HCT116 (cell line): Measurements from ENCODE around the gene ABCA6. TPM values are rescaled to one million over a fixed set of nuclear protein-coding genes. Genes with fewer than 3 reads are reported as not detected.

Experiments used
- ATAC-seq: fragments of 200-7000 bp; cut with Tn5 transposase; 2 replicates; pipeline ENCODE4 v1.9.1; 2020; ENCODE audit warnings: mild to moderate bottlenecking, moderate library complexity
- BruUV-seq: library from RNA; stranded (reverse); fragments of 400-500 nt; replicated peaks from 2 replicates; lab custom pipeline; 2021; lab: Mats Ljungman, UMichigan
- CTCF ChIA-PET: fragments of 300-600 bp; sonication (Branson Sonifier 250); formaldehyde crosslinking; loops from one replicate; lab custom pipeline; 2021; ENCODE audit warnings: antibody characterized with exemption; lab: Charles Lee
- POLR2A ChIA-PET: fragments of 300-600, 350-600 bp; sonication (Branson Sonifier 250); formaldehyde crosslinking; loops from one replicate; lab custom pipeline; 2021; ENCODE audit warnings: antibody characterized with exemption; lab: Charles Lee
- RAD21 ChIA-PET, 2 experiments: fragments of 300-600 bp; sonication (Branson Sonifier 250); formaldehyde crosslinking; loops; one replicate each; lab custom pipeline; 2023; ENCODE audit warnings: low total read pairs in 2 of 2; ENCODE audit not compliant: uncharacterized antibody in 2 of 2, unreplicated experiment in 2 of 2, low non-redundant PET in 1 of 2; lab: Charles Lee
- DNase-seq: peaks from one replicate; pipeline ENCODE4 v3.0.0-alpha.2; 2010; ENCODE audit warnings: low read depth, low spot score
- H2AFZ ChIP-seq: fragments of 200-600 bp; shearing (Covaris generic), sonication (generic); 2 replicates; pipeline ENCODE4 v1.6.1; 2017; ENCODE audit warnings: low read depth, mixed run types, mixed read lengths, antibody characterized with exemption, low read length; ENCODE audit not compliant: poor library complexity, severe bottlenecking
- H3K27ac ChIP-seq: 2 replicates; pipeline ENCODE4 v1.5.1; 2012; ENCODE audit warnings: low read depth, low read length
- H3K27me3 ChIP-seq: fragments of 200-600 bp; sonication (generic); 2 replicates; pipeline ENCODE4 v1.6.1; 2016; ENCODE audit warnings: mixed run types, low read length, mixed read lengths; ENCODE audit not compliant: insufficient read depth
- H3K36me3 ChIP-seq, 2 experiments: fragments of 200-500 bp in 1 of 2; fragments of 200-600 bp in 1 of 2; sonication (Bioruptor generic) in 1 of 2; sonication (generic) in 1 of 2; 2 replicates each; pipeline versions ENCODE4 v1.5.1 to v1.6.1; 2014 to 2016; ENCODE audit warnings: low read length in 2 of 2, inconsistent platforms in 1 of 2, mixed read lengths in 1 of 2, mixed run types in 1 of 2; ENCODE audit not compliant: insufficient read depth in 2 of 2, control insufficient read depth in 1 of 2
- H3K4me1 ChIP-seq, 2 experiments: fragments of 200-600 bp in 1 of 2; sonication (generic) in 1 of 2; 2 replicates each; pipeline versions ENCODE4 v1.5.1 to v1.6.1; 2012 to 2017; ENCODE audit warnings: low read length in 2 of 2, inconsistent platforms in 1 of 2, mild to moderate bottlenecking in 1 of 2, mixed read lengths in 1 of 2, mixed run types in 1 of 2, moderate library complexity in 1 of 2; ENCODE audit not compliant: insufficient read depth in 2 of 2, control insufficient read depth in 1 of 2
- H3K4me2 ChIP-seq: fragments of 200-600 bp; sonication (generic); 2 replicates; pipeline ENCODE4 v1.6.1; 2017; ENCODE audit warnings: mixed run types, low read length, mixed read lengths
- H3K4me3 ChIP-seq, 2 experiments: fragments of 200-600 bp in 1 of 2; sonication (generic) in 1 of 2; replicated peaks in 1 of 2; 2 replicates each; pipeline ENCODE4 v1.5.1; 2011 to 2016; ENCODE audit warnings: low read length in 2 of 2, control low read depth in 1 of 2, low read depth in 1 of 2, mild to moderate bottlenecking in 1 of 2, mixed read lengths in 1 of 2, mixed run types in 1 of 2
- H3K79me2 ChIP-seq: fragments of 200-600 bp; sonication (generic); 2 replicates; pipeline ENCODE4 v1.6.1; 2017; ENCODE audit warnings: mild to moderate bottlenecking, mixed run types, low read length, moderate library complexity, mixed read lengths; ENCODE audit not compliant: insufficient read depth
- H3K9ac ChIP-seq: fragments of 200-600 bp; sonication (generic); 2 replicates; pipeline ENCODE4 v1.6.1; 2016; ENCODE audit warnings: low read length, mixed read lengths
- H3K9me2 ChIP-seq: fragments of 200-600 bp; sonication (generic), shearing (Covaris generic); 2 replicates; pipeline ENCODE4 v1.6.1; 2017; ENCODE audit warnings: mixed run types, mild to moderate bottlenecking, moderate library complexity; ENCODE audit not compliant: insufficient read depth
- H3K9me3 ChIP-seq, 2 experiments: fragments of 200-500 bp in 1 of 2; fragments of 200-600 bp in 1 of 2; sonication (Bioruptor generic) in 1 of 2; sonication (generic) in 1 of 2; 2 replicates each; pipeline ENCODE4 v1.6.1; 2014 to 2017; ENCODE audit warnings: low read length in 2 of 2, mixed read lengths in 2 of 2, inconsistent platforms in 1 of 2, low read depth in 1 of 2, mild to moderate bottlenecking in 1 of 2, mixed run types in 1 of 2, moderate library complexity in 1 of 2; ENCODE audit not compliant: control insufficient read depth in 1 of 2, insufficient read depth in 1 of 2
- H4K20me1 ChIP-seq: fragments of 200-600 bp; sonication (generic), shearing (Covaris generic); 2 replicates; pipeline ENCODE4 v1.6.1; 2017; ENCODE audit warnings: mixed run types, mild to moderate bottlenecking, moderate library complexity; ENCODE audit not compliant: insufficient read depth
- CEBPB ChIP-seq: IDR thresholded peaks from 2 replicates; pipeline ENCODE4 v1.6.1; 2012; ENCODE audit warnings: low read depth
- JUND ChIP-seq: IDR thresholded peaks from 2 replicates; pipeline ENCODE4 v1.6.1; 2012
- RAD21 ChIP-seq: IDR thresholded peaks from 2 replicates; pipeline ENCODE4 v1.6.1; 2012; ENCODE audit warnings: low read depth, mild to moderate bottlenecking
- SRF ChIP-seq: IDR thresholded peaks from 2 replicates; pipeline ENCODE4 v1.6.1; 2012; ENCODE audit warnings: low read depth
- intact Hi-C: fragments of 100-400 bp; cut with micrococcal nuclease; formaldehyde crosslinking; loops from 2 replicates; pipeline ENCODE4 v1.10.0; 2022
- total RNA-seq: library from RNA; stranded (reverse); gene quantifications from one replicate; pipeline ENCODE4 v1.2.1, GENCODE V29; 2021; ENCODE audit not compliant: unreplicated experiment
- TF ChIP-seq, protein P1 (sequence below): IDR thresholded peaks from 2 replicates; pipeline ENCODE4 v1.6.1; 2011; ENCODE audit warnings: mild to moderate bottlenecking, low read length, moderate library complexity; ENCODE audit not compliant: insufficient replicate concordance; ENCODE audit errors: extremely low read depth
- TF ChIP-seq, protein P2 (sequence below): IDR thresholded peaks from 2 replicates; pipeline ENCODE4 v1.6.1; 2012; ENCODE audit warnings: low read depth

Gene ABCA6
- total RNA-seq, 1 experiment from 2014 or later = 0.44 TPM

GRCh38 chr17:69046121-69046807, 95.4 kb downstream of the ABCA6 start:
- H3K27ac ChIP-seq = no peak overlapping the region

GRCh38 chr17:69045646-69046045, 96.0 kb downstream of the ABCA6 start:
- H2AFZ ChIP-seq = no peak overlapping the region
- no peaks in the 10 kb centered on the region for H3K27me3 ChIP-seq
- H3K36me3 ChIP-seq = no peaks in the 10 kb centered on the region
- TF ChIP-seq, protein P1, sequence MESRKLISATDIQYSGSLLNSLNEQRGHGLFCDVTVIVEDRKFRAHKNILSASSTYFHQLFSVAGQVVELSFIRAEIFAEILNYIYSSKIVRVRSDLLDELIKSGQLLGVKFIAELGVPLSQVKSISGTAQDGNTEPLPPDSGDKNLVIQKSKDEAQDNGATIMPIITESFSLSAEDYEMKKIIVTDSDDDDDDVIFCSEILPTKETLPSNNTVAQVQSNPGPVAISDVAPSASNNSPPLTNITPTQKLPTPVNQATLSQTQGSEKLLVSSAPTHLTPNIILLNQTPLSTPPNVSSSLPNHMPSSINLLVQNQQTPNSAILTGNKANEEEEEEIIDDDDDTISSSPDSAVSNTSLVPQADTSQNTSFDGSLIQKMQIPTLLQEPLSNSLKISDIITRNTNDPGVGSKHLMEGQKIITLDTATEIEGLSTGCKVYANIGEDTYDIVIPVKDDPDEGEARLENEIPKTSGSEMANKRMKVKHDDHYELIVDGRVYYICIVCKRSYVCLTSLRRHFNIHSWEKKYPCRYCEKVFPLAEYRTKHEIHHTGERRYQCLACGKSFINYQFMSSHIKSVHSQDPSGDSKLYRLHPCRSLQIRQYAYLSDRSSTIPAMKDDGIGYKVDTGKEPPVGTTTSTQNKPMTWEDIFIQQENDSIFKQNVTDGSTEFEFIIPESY = no peak
- TF ChIP-seq RAD21 = no peak
- no peak for TF ChIP-seq JUND
- no peak for TF ChIP-seq SRF
- TF ChIP-seq CEBPB = no peak
- CTCF ChIA-PET = no interaction called here
- H3K27ac ChIP-seq = no peak overlapping the region
- no peaks in the 10 kb centered on the region for H3K9me3 ChIP-seq
- H3K4me3 ChIP-seq = no peak overlapping the region
- intact Hi-C loops = no loop called here
- no peaks in the 10 kb centered on the region for H3K79me2 ChIP-seq
- no peak overlapping the region for H3K4me2 ChIP-seq
- DNase-seq (no peak), ATAC-seq (no peak)
- no peaks in the 10 kb centered on the region for H4K20me1 ChIP-seq
- H3K9me2 ChIP-seq = no peaks in the 10 kb centered on the region
- peaks cover 7 to 16% of the 10 kb centered on the region in 2 experiments; a peak in 2 of 4 replicates for H3K4me1 ChIP-seq
- no TSS peak for BruUV-seq
- POLR2A ChIA-PET = no interaction called here
- H3K9ac ChIP-seq = no peak overlapping the region
- RAD21 ChIA-PET = no interaction called here

More at GRCh38 chr17:69046121-69046807, 95.4 kb downstream of the ABCA6 start:
- BruUV-seq = no TSS peak
- DNase-seq (no peak), ATAC-seq (no peak; the same call in 1 of the 2 replicates)
- H3K9me3 ChIP-seq = no peaks in the 10 kb centered on the region
- no peaks in the 10 kb centered on the region for H3K27me3 ChIP-seq
- ChIA-PET POLR2A (no interaction called here), RAD21 (no interaction called here), CTCF (no interaction called here)
- no peaks in the 10 kb centered on the region for H3K9me2 ChIP-seq
- no peak overlapping the region for H3K4me3 ChIP-seq
- H2AFZ ChIP-seq = no peak overlapping the region
- H3K36me3 ChIP-seq = no peaks in the 10 kb centered on the region
- H3K9ac ChIP-seq = no peak overlapping the region
- H3K4me1 ChIP-seq = peaks cover 7 to 16% of the 10 kb centered on the region in 2 experiments; a peak in 2 of 4 replicates
- TF ChIP-seq, protein P2, sequence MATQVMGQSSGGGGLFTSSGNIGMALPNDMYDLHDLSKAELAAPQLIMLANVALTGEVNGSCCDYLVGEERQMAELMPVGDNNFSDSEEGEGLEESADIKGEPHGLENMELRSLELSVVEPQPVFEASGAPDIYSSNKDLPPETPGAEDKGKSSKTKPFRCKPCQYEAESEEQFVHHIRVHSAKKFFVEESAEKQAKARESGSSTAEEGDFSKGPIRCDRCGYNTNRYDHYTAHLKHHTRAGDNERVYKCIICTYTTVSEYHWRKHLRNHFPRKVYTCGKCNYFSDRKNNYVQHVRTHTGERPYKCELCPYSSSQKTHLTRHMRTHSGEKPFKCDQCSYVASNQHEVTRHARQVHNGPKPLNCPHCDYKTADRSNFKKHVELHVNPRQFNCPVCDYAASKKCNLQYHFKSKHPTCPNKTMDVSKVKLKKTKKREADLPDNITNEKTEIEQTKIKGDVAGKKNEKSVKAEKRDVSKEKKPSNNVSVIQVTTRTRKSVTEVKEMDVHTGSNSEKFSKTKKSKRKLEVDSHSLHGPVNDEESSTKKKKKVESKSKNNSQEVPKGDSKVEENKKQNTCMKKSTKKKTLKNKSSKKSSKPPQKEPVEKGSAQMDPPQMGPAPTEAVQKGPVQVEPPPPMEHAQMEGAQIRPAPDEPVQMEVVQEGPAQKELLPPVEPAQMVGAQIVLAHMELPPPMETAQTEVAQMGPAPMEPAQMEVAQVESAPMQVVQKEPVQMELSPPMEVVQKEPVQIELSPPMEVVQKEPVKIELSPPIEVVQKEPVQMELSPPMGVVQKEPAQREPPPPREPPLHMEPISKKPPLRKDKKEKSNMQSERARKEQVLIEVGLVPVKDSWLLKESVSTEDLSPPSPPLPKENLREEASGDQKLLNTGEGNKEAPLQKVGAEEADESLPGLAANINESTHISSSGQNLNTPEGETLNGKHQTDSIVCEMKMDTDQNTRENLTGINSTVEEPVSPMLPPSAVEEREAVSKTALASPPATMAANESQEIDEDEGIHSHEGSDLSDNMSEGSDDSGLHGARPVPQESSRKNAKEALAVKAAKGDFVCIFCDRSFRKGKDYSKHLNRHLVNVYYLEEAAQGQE = no peak
- no peaks in the 10 kb centered on the region for H4K20me1 ChIP-seq
- no peak overlapping the region for H3K4me2 ChIP-seq
- intact Hi-C loops = no loop called here
- no peaks in the 10 kb centered on the region for H3K79me2 ChIP-seq
